Measurements from ENCODE around the gene PDCD2L. TPM values are rescaled to one million over a fixed set of nuclear protein-coding genes. Genes with fewer than 3 reads are reported as not detected.
A peak's percentile ranks its signal among the peaks of the same experiment; 100 is the strongest.

PDCD2L gene
- total and polyA plus RNA-seq, 4 donors: 7.5 to 11.8 (median 10.8) TPM

DNA sequence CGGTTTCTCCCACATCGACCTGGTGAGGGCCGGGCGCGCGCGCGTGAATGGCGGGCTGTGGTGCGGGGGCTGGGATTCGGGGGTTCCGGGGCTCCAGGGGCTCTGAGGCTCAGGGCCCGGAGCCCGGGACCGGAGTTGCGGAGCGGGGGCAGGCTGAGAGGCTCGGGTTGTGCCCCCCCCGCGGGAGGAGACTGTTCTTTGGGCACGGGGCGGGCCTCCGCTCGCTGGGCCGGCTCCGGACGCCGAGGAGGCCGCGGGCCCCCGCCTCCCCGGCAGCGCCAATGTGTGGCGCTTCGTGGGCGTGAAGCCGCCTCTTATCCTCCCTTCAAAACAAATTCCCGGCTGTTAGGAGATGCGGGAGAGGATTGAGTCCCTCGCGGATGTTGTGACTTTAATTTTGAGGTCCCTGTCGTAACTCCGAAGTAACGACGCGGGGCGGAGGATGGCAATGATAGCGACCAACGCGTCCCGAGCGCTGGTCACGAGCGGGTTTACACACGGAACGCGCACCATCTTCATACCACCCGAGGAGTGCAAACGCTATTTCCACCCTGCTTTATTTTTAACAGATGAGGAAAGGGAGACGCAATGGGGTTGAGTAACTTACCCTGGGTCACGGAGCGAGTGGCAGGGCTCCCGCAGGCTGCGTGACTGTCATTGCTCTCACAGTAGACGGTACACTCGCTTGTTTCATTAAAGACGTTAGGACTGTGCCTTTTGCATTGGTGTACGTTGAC lies 24.5 kb downstream of the PDCD2L start:
- 0 to 1% methylated on average over 61 to 68 of the region's 68 CpGs for WGBS, 2 donors
- H3K4me1 ChIP-seq (ENCODE audit: control insufficient read depth in 5 of 5, insufficient read depth in 5 of 5, low read length in 5 of 5): peaks cover 6 to 24% (median 10%) of the 10 kb centered on the region in 5 donors

DNA sequence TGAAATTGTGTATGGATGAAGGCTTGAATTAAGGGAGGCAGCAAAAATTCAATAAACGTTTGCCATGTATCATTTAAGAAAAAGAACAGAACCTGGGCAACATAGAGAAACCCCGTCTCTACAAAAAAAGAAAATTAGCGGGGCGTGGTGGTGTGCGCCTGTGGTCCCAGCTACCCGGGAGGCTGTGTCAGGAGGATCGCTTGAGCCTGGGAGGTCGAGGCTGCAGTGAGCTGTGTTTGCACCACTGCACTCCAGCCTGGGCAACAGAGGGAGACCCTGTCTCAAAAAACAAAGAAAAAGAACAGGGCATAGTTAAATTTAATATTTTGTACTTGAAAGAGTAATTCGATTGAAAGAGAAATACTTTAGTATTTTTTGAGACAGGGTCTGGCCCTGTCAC lies 25.4 kb downstream of the PDCD2L start:
- no peak overlapping the region for H3K27ac ChIP-seq (ENCODE audit: low read depth in 1 of 2, low read length in 1 of 2)
- ATAC-seq (ENCODE audit: insufficient read depth, low FRiP score): no peak
- TF ChIP-seq, protein P1, sequence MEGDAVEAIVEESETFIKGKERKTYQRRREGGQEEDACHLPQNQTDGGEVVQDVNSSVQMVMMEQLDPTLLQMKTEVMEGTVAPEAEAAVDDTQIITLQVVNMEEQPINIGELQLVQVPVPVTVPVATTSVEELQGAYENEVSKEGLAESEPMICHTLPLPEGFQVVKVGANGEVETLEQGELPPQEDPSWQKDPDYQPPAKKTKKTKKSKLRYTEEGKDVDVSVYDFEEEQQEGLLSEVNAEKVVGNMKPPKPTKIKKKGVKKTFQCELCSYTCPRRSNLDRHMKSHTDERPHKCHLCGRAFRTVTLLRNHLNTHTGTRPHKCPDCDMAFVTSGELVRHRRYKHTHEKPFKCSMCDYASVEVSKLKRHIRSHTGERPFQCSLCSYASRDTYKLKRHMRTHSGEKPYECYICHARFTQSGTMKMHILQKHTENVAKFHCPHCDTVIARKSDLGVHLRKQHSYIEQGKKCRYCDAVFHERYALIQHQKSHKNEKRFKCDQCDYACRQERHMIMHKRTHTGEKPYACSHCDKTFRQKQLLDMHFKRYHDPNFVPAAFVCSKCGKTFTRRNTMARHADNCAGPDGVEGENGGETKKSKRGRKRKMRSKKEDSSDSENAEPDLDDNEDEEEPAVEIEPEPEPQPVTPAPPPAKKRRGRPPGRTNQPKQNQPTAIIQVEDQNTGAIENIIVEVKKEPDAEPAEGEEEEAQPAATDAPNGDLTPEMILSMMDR (IDR thresholded peaks at IDR 0.05; ENCODE audit: control extremely low read depth, extremely low read depth): no peak

More for the DNA sequence above, 24.5 kb downstream of the PDCD2L start:
- TF ChIP-seq, protein P1 (IDR thresholded peaks at IDR 0.05; ENCODE audit: control extremely low read depth, extremely low read depth): no peak
- H3K27ac ChIP-seq (ENCODE audit: low read depth in 1 of 2, low read length in 1 of 2): peak overlapping the region; percentile 86 to 91
- H3K4me3 ChIP-seq: peak overlapping the region; percentile 90
- H3K9me3 ChIP-seq (ENCODE audit: control insufficient read depth in 4 of 4, insufficient read depth in 3 of 4, low read length in 3 of 4): no peaks in the 10 kb centered on the region
- ATAC-seq (ENCODE audit: insufficient read depth, low FRiP score): peak; percentile 65
- peak in 2 of 3 donors; percentile 32 to 33 for DNase-seq
- H3K36me3 ChIP-seq (ENCODE audit: control insufficient read depth in 4 of 4, insufficient read depth in 4 of 4, low read length in 4 of 4): peaks cover 2 to 5% (median 4%) of the 10 kb centered on the region in 4 donors
- H3K27me3 ChIP-seq (ENCODE audit: control insufficient read depth in 3 of 3, insufficient read depth in 3 of 3, low read length in 2 of 3): no peaks in the 10 kb centered on the region
- H3K9ac ChIP-seq (ENCODE audit: insufficient read depth in 1 of 2, low read length in 2 of 2): peak overlapping the region; percentile 50 to 94

DNA sequence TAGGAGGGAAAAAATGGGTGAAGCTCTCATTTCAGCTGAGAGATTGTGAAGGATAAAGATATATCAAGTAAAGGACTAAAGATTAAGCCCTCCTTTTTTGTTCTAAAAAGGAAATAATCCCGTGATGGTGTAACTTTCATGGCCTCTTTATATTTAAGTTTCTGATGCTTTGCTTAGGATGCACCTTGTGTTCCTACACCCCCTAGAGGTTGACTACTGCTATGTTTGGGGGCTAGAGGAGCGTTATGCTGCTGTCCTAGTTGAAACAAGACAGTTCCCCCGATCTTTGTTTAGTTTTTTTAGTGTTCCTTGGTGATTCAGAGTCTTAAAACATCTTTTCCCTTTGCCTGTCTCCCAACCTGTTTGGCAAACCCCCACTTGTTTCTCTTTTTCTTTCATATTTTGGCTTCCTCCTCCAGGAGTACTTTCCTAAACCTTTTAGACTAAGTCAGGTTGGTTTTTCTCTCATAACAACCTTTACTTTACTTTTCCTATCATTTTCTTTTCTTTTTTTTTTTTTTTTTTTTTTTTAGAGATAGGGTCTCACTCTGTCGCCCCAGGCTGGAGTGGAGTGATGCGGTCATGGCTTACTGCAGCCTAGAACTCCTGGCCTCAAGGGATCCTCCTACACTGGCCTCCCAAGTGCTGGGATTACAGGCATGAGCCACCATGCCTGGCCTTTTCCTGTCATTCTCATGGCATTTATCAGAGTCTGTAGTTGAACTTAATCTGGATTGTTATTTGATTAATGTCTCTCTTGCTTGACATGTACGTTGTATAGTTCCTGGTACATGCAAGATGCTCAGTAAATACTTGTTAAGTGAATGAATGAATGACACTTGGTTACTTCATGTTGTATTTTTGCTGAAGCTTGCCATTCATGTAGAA lies 26.8 kb downstream of the PDCD2L start:
- H3K27me3 ChIP-seq (ENCODE audit: control insufficient read depth in 3 of 3, insufficient read depth in 3 of 3, low read length in 2 of 3): no peaks in the 10 kb centered on the region
- ATAC-seq (ENCODE audit: insufficient read depth, low FRiP score) (no peak), DNase-seq (peak in 2 of 3 donors; percentile 19 to 51)
- H3K9me3 ChIP-seq (ENCODE audit: control insufficient read depth in 4 of 4, insufficient read depth in 3 of 4, low read length in 3 of 4): no peaks in the 10 kb centered on the region
- peaks cover 12 to 19% (median 14%) of the 10 kb centered on the region in 4 donors for H3K36me3 ChIP-seq (ENCODE audit: control insufficient read depth in 4 of 4, insufficient read depth in 4 of 4, low read length in 4 of 4)
- peak overlapping the region in 1 of 2 donors; percentile 70 for H3K9ac ChIP-seq (ENCODE audit: insufficient read depth in 1 of 2, low read length in 2 of 2)
- TF ChIP-seq, protein P1 (IDR thresholded peaks at IDR 0.05; ENCODE audit: control extremely low read depth, extremely low read depth): peak; percentile 37
- H3K4me1 ChIP-seq (ENCODE audit: control insufficient read depth in 5 of 5, insufficient read depth in 5 of 5, low read length in 5 of 5): peaks cover 6 to 24% (median 10%) of the 10 kb centered on the region in 5 donors
- WGBS, 2 donors: 43 to 44% methylated on average over 6 of the region's 6 CpGs
- no peak overlapping the region for H3K4me3 ChIP-seq
- no peak overlapping the region for H3K27ac ChIP-seq (ENCODE audit: low read depth in 1 of 2, low read length in 1 of 2)

More for the DNA sequence above, 25.4 kb downstream of the PDCD2L start:
- no peak for DNase-seq
- Histone ChIP-seq H3K36me3 (ENCODE audit: control insufficient read depth in 4 of 4, insufficient read depth in 4 of 4, low read length in 4 of 4) (peaks cover 2 to 12% (median 7%) of the 10 kb centered on the region in 4 donors), H3K27me3 (ENCODE audit: control insufficient read depth in 3 of 3, insufficient read depth in 3 of 3, low read length in 2 of 3) (no peaks in the 10 kb centered on the region), H3K9ac (ENCODE audit: insufficient read depth in 1 of 2, low read length in 2 of 2) (peak overlapping the region in 1 of 2 donors; percentile 94), H3K9me3 (ENCODE audit: control insufficient read depth in 4 of 4, insufficient read depth in 3 of 4, low read length in 3 of 4) (no peaks in the 10 kb centered on the region), H3K4me1 (ENCODE audit: control insufficient read depth in 5 of 5, insufficient read depth in 5 of 5, low read length in 5 of 5) (peaks cover 6 to 24% (median 10%) of the 10 kb centered on the region in 5 donors), H3K4me3 (no peak overlapping the region)
- 74 to 83% methylated on average over 9 of the region's 9 CpGs for WGBS, 2 donors
